ENCODE data around the gene AFF3.
"Not testable (repeated sequence)": the region's sequence is repeated elsewhere in the genome, so short reads cannot be mapped to it uniquely, and the experiment has no call there.

GRCh38 chr2:100098855-100099254 lies 43.5 kb downstream of the AFF3 start:
- TF ChIP-seq CTCF (IDR thresholded peaks at IDR 0.05 in 2 of 3, conservative IDR thresholded peaks at IDR 0.05 in 1 of 3; ENCODE audit: control insufficient read depth in 2 of 3, extremely low read depth in 1 of 3, insufficient read depth in 1 of 3, low read depth in 3 of 3, low read length in 3 of 3); ZNF274 (IDR thresholded peaks at IDR 0.05; ENCODE audit: insufficient read depth, insufficient read length); EED (IDR thresholded peaks at IDR 0.05; ENCODE audit: low read depth): not testable (repeated sequence)

Measured in GM12878 (cell line).